ENCODE data around the gene VMP1. TPM values are rescaled to one million over a fixed set of nuclear protein-coding genes. Genes with fewer than 3 reads are reported as not detected.

VMP1 gene
- total and polyA plus RNA-seq, 2 of the 4 experiments (the other 2 are of a cell fraction), result 89.8 to 197 TPM

- peak overlapping the region; percentile 61 for H3K23ac ChIP-seq (ENCODE audit: low read depth, low read length)
- H3K18ac ChIP-seq (ENCODE audit: low read depth, low read length), result peak overlapping the region; percentile 90
- H2AK5ac ChIP-seq (ENCODE audit: low read depth, low read length), result no peak overlapping the region
- peaks cover 1% of the 10 kb centered on the region for H3K9me1 ChIP-seq (ENCODE audit: insufficient read depth, low read length)
- peak overlapping the region; percentile 88 to 97 for H4K8ac ChIP-seq (ENCODE audit: low read depth in 2 of 2, low read length in 2 of 2)
- no peak overlapping the region for H2BK20ac ChIP-seq (ENCODE audit: low read depth, low read length)
- no CpG with 5 or more reads among the region's 4 CpGs for WGBS, 2 experiments (ENCODE audit: extremely low coverage in 2 of 2, insufficient read length in 1 of 2)
- H2BK15ac ChIP-seq (ENCODE audit: low read depth, low read length), result no peak overlapping the region
- BruUV-seq (replicated peaks), result no TSS peak
- peak overlapping the region; percentile 85 for H3K4me2 ChIP-seq (ENCODE audit: low read depth, low read length)
- in situ Hi-C loops (cut with MboI; ENCODE audit: low sequenced_read_pairs) (no loop called here), dilution Hi-C loops (cut with HindIII; ENCODE audit: low sequenced_read_pairs, unreplicated experiment) (no loop called here), intact Hi-C loops (cut with micrococcal nuclease) (loop anchor here (5.0 kb wide), 1 partner anchor 133 kb away; the partner anchor contains the start of genes PTRH2 and VMP1)
- H3K27me3 ChIP-seq (ENCODE audit: control insufficient read depth, insufficient read depth, low read length), result no peaks in the 10 kb centered on the region
- H3K9ac ChIP-seq (ENCODE audit: low read depth, low read length), result peak overlapping the region; percentile 100
- peaks cover 33% of the 10 kb centered on the region for H3K36me3 ChIP-seq (ENCODE audit: control insufficient read depth, insufficient read depth, low read length)
- peaks cover 5% of the 10 kb centered on the region; the same call in 1 of the 2 replicates for H3K4me1 ChIP-seq (ENCODE audit: control insufficient read depth, insufficient read depth, low read length)
- no peak for DNase-seq
- no peaks in the 10 kb centered on the region for H3K9me3 ChIP-seq (ENCODE audit: control insufficient read depth, insufficient read depth, low read length)
- peaks cover 42% of the 10 kb centered on the region; the same call in 1 of the 2 replicates for H4K20me1 ChIP-seq (ENCODE audit: insufficient read depth, low read length)
- H4K91ac ChIP-seq (ENCODE audit: insufficient read depth, low read depth, low read length), result peak overlapping the region; percentile 49; the same call in 1 of the 2 replicates
- peak overlapping the region; percentile 87 for H4K5ac ChIP-seq (ENCODE audit: low read depth, low read length)
- peak overlapping the region; percentile 72 for H3K4ac ChIP-seq (ENCODE audit: low read depth, low read length)
- no peak overlapping the region for H2AFZ ChIP-seq (replicated peaks; ENCODE audit: low read length, poor library complexity)
- no peak overlapping the region for H2AK9ac ChIP-seq (replicated peaks; ENCODE audit: low read depth, low read length, poor library complexity)
- peak overlapping the region; percentile 96 for H2BK5ac ChIP-seq (ENCODE audit: low read depth, low read length, poor library complexity, severe bottlenecking)
- POLR2A ChIA-PET (ENCODE audit: unreplicated experiment), result interaction anchor here (0.7 to 5.4 kb wide), 8 partner anchors 9 to 92 kb away, joined by 3 to 87 read pairs (median 5); no protein-coding TSS in a partner anchor
- H3K27ac ChIP-seq (ENCODE audit: insufficient read depth, low read length), result peak overlapping the region; percentile 98
- peak overlapping the region; percentile 83 for H3K4me3 ChIP-seq (ENCODE audit: insufficient read depth, low read depth, low read length)
- CTCF ChIA-PET, result interaction anchor here (1.0 kb wide), 1 partner anchor 19 kb away, joined by 3 read pairs; no protein-coding TSS in a partner anchor
- peak overlapping the region; percentile 100 for H3K14ac ChIP-seq (replicated peaks; ENCODE audit: low read depth, low read length)
- peak overlapping the region; percentile 100 for H3K56ac ChIP-seq (ENCODE audit: extremely low read depth, insufficient read depth, low read length)
- no peak overlapping the region for H2BK120ac ChIP-seq (ENCODE audit: low read depth, low read length)
- no peak for ATAC-seq (ENCODE audit: low read depth)
- peak; percentile 11 for TF ChIP-seq POLR2A (IDR thresholded peaks at IDR 0.05; ENCODE audit: low read depth, low read length)
- no peak for TF ChIP-seq BHLHE40 (IDR thresholded peaks at IDR 0.05; ENCODE audit: low read depth, low read length)
- peak; percentile 99 for TF ChIP-seq CHD1 (IDR thresholded peaks at IDR 0.05; ENCODE audit: low read depth, low read length)
- no peak for TF ChIP-seq ELK1 (IDR thresholded peaks at IDR 0.05; ENCODE audit: borderline replicate concordance, low read depth, low read length)
- TF ChIP-seq CEBPB (IDR thresholded peaks at IDR 0.05; ENCODE audit: low read depth, low read length), result no peak
- no peak for TF ChIP-seq RCOR1 (IDR thresholded peaks at IDR 0.05; ENCODE audit: insufficient replicate concordance, low read length)
- peaks cover 4% of the 10 kb centered on the region in 2 experiments; a peak in 2 of 4 replicates for H3K79me1 ChIP-seq (ENCODE audit: low read depth in 1 of 2, low read length in 2 of 2)
Measured at GRCh38 chr17:59840329-59841090, 133.1 kb downstream of the VMP1 start.

All from IMR-90 (cell line).